ENCODE results near the gene TRAPPC2L. TPM values are rescaled to one million over a fixed set of nuclear protein-coding genes. Genes with fewer than 3 reads are reported as not detected.
A peak's percentile ranks its signal among the peaks of the same experiment; 100 is the strongest.

TRAPPC2L gene
- total and polyA plus RNA-seq, 2 of the 13 experiments (the other 11 are each of a cell fraction or from before 2014, with no cell fraction given), result 96.3 to 107 TPM

DNA sequence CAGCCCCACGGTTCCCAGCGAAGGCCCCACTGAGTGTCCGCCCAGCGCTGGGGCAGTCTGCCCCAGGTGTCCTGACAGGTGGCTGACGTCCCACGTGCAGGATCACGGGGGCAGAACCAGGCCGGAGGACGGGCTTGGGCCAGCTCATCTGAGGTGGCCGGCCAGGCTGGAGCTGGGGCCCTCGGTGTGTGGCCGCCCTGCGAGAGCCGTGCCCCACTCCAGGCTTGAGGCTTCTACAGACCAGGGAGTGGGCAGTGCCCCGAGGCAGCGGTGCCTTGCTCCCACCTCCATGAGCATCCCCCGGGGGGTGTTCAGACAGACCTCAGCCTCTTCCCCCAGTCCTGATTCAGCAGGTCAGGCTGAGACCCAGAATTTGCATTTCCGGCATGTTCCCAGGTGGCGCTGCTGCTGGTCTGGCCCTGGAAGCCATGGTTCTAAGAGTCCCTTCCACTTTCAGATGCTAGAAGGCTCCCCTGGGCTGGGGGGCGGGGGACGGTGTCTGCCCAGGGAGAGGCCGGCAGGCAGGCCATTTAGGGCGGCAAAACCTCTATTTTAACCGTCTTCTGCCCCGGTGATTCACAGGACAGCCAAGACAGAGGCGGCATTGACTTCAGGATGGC lies 44.9 kb downstream of the TRAPPC2L start (continued):
- TF ChIP-seq, protein P1, sequence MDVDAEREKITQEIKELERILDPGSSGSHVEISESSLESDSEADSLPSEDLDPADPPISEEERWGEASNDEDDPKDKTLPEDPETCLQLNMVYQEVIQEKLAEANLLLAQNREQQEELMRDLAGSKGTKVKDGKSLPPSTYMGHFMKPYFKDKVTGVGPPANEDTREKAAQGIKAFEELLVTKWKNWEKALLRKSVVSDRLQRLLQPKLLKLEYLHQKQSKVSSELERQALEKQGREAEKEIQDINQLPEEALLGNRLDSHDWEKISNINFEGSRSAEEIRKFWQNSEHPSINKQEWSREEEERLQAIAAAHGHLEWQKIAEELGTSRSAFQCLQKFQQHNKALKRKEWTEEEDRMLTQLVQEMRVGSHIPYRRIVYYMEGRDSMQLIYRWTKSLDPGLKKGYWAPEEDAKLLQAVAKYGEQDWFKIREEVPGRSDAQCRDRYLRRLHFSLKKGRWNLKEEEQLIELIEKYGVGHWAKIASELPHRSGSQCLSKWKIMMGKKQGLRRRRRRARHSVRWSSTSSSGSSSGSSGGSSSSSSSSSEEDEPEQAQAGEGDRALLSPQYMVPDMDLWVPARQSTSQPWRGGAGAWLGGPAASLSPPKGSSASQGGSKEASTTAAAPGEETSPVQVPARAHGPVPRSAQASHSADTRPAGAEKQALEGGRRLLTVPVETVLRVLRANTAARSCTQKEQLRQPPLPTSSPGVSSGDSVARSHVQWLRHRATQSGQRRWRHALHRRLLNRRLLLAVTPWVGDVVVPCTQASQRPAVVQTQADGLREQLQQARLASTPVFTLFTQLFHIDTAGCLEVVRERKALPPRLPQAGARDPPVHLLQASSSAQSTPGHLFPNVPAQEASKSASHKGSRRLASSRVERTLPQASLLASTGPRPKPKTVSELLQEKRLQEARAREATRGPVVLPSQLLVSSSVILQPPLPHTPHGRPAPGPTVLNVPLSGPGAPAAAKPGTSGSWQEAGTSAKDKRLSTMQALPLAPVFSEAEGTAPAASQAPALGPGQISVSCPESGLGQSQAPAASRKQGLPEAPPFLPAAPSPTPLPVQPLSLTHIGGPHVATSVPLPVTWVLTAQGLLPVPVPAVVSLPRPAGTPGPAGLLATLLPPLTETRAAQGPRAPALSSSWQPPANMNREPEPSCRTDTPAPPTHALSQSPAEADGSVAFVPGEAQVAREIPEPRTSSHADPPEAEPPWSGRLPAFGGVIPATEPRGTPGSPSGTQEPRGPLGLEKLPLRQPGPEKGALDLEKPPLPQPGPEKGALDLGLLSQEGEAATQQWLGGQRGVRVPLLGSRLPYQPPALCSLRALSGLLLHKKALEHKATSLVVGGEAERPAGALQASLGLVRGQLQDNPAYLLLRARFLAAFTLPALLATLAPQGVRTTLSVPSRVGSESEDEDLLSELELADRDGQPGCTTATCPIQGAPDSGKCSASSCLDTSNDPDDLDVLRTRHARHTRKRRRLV (CRISPR knock-in tag; IDR thresholded peaks at IDR 0.05), result peak; percentile 61; the same call in 1 of the 2 replicates
- no peak for TF ChIP-seq SP1 (IDR thresholded peaks at IDR 0.05)
- TF ChIP-seq SP1 (CRISPR knock-in tag; IDR thresholded peaks at IDR 0.05), result no peak
- no peak for TF ChIP-seq SRSF9 (IDR thresholded peaks at IDR 0.05; ENCODE audit: borderline replicate concordance, insufficient read depth, low read depth, low read length, poor library complexity, severe bottlenecking)
- TF ChIP-seq GABPA (IDR thresholded peaks at IDR 0.05; ENCODE audit: low read depth, low read length), result no peak
- 0 out of 2 replicates have a peak, but pooled peaks have one; percentile 19 for TF ChIP-seq GABPA (CRISPR knock-in tag; IDR thresholded peaks at IDR 0.05; ENCODE audit: low read depth)
- no peak for TF ChIP-seq ZKSCAN1 (IDR thresholded peaks at IDR 0.05; ENCODE audit: low read length)
- TF ChIP-seq YY1 (IDR thresholded peaks at IDR 0.05; ENCODE audit: insufficient read depth, insufficient replicate concordance, low read depth, low read length), result peak; percentile 34
- 0 out of 2 replicates have a peak, but pooled peaks have one; percentile 17 for TF ChIP-seq ZNF549 (CRISPR knock-in tag; IDR thresholded peaks at IDR 0.05)
- no peak for TF ChIP-seq RORA (CRISPR knock-in tag; IDR thresholded peaks at IDR 0.05)
- 0 out of 2 replicates have a peak, but pooled peaks have one; percentile 38 for TF ChIP-seq ZSCAN20 (CRISPR knock-in tag; IDR thresholded peaks at IDR 0.05; ENCODE audit: borderline replicate concordance)
- no peak for TF ChIP-seq KMT2A (CRISPR knock-in tag; IDR thresholded peaks at IDR 0.05)
- no peak for TF ChIP-seq ZNF766 (CRISPR knock-in tag; IDR thresholded peaks at IDR 0.05; ENCODE audit: borderline replicate concordance)
- TF ChIP-seq ELF3 (CRISPR knock-in tag; IDR thresholded peaks at IDR 0.05), result no peak
- TF ChIP-seq, protein P2, sequence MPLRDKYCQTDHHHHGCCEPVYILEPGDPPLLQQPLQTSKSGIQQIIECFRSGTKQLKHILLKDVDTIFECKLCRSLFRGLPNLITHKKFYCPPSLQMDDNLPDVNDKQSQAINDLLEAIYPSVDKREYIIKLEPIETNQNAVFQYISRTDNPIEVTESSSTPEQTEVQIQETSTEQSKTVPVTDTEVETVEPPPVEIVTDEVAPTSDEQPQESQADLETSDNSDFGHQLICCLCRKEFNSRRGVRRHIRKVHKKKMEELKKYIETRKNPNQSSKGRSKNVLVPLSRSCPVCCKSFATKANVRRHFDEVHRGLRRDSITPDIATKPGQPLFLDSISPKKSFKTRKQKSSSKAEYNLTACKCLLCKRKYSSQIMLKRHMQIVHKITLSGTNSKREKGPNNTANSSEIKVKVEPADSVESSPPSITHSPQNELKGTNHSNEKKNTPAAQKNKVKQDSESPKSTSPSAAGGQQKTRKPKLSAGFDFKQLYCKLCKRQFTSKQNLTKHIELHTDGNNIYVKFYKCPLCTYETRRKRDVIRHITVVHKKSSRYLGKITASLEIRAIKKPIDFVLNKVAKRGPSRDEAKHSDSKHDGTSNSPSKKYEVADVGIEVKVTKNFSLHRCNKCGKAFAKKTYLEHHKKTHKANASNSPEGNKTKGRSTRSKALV (CRISPR knock-in tag; IDR thresholded peaks at IDR 0.05), result peak; percentile 22; the same call in 1 of the 2 replicates
- TF ChIP-seq, protein P3, sequence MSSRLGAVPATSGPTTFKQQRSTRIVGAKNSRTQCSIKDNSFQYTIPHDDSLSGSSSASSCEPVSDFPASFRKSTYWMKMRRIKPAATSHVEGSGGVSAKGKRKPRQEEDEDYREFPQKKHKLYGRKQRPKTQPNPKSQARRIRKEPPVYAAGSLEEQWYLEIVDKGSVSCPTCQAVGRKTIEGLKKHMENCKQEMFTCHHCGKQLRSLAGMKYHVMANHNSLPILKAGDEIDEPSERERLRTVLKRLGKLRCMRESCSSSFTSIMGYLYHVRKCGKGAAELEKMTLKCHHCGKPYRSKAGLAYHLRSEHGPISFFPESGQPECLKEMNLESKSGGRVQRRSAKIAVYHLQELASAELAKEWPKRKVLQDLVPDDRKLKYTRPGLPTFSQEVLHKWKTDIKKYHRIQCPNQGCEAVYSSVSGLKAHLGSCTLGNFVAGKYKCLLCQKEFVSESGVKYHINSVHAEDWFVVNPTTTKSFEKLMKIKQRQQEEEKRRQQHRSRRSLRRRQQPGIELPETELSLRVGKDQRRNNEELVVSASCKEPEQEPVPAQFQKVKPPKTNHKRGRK (CRISPR knock-in tag; IDR thresholded peaks at IDR 0.05), result no peak
- TF ChIP-seq LCORL (IDR thresholded peaks at IDR 0.05), result no peak
- TF ChIP-seq LCORL (CRISPR knock-in tag; IDR thresholded peaks at IDR 0.05), result no peak
- peak; percentile 32 for TF ChIP-seq STAG1 (CRISPR knock-in tag; IDR thresholded peaks at IDR 0.05)
- no peak for TF ChIP-seq NFE2L1 (CRISPR knock-in tag; IDR thresholded peaks at IDR 0.05; ENCODE audit: borderline replicate concordance)
- no peak for TF ChIP-seq HNF4A (CRISPR knock-in tag; IDR thresholded peaks at IDR 0.05)
- TF ChIP-seq, protein P4, sequence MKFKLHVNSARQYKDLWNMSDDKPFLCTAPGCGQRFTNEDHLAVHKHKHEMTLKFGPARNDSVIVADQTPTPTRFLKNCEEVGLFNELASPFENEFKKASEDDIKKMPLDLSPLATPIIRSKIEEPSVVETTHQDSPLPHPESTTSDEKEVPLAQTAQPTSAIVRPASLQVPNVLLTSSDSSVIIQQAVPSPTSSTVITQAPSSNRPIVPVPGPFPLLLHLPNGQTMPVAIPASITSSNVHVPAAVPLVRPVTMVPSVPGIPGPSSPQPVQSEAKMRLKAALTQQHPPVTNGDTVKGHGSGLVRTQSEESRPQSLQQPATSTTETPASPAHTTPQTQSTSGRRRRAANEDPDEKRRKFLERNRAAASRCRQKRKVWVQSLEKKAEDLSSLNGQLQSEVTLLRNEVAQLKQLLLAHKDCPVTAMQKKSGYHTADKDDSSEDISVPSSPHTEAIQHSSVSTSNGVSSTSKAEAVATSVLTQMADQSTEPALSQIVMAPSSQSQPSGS (CRISPR knock-in tag; IDR thresholded peaks at IDR 0.05), result no peak

Data from HepG2 (cell line).